Measurements from ENCODE around the gene DNM3.

Gene DNM3

DNA sequence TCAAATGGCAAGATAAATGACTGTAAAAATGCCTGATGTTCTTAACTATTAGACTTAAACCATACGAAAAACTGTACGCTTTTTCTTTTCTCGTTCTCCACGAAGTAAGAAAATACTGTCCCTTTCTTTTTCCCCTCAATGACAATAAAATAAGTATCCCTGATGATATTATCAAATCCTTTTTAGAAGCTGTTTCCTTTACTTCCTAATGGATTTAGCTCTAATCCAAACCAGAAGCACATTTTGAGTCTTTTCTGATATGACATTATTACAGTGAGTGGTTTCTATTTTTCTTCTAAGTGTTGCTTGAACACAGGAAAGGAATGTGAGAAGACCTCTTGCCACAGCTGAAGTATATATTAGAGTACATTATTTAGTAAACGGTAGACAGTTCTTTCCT lies 32.4 kb downstream of the DNM3 start:
- no peaks in the 10 kb centered on the region for H3K27me3 Mint-ChIP-seq (ENCODE audit: low read depth)
- H3K27ac Mint-ChIP-seq = no peak overlapping the region
- no peaks in the 10 kb centered on the region for H3K9me3 Mint-ChIP-seq
- peaks cover 15% of the 10 kb centered on the region for H3K4me1 Mint-ChIP-seq
- TF ChIP-seq, protein P1, sequence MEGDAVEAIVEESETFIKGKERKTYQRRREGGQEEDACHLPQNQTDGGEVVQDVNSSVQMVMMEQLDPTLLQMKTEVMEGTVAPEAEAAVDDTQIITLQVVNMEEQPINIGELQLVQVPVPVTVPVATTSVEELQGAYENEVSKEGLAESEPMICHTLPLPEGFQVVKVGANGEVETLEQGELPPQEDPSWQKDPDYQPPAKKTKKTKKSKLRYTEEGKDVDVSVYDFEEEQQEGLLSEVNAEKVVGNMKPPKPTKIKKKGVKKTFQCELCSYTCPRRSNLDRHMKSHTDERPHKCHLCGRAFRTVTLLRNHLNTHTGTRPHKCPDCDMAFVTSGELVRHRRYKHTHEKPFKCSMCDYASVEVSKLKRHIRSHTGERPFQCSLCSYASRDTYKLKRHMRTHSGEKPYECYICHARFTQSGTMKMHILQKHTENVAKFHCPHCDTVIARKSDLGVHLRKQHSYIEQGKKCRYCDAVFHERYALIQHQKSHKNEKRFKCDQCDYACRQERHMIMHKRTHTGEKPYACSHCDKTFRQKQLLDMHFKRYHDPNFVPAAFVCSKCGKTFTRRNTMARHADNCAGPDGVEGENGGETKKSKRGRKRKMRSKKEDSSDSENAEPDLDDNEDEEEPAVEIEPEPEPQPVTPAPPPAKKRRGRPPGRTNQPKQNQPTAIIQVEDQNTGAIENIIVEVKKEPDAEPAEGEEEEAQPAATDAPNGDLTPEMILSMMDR (IDR thresholded peaks at IDR 0.05; ENCODE audit: unreplicated experiment in 3 of 3) = no peak
- H3K36me3 Mint-ChIP-seq (ENCODE audit: low read depth) = no peaks in the 10 kb centered on the region
- H3K4me3 Mint-ChIP-seq = no peak overlapping the region

DNA sequence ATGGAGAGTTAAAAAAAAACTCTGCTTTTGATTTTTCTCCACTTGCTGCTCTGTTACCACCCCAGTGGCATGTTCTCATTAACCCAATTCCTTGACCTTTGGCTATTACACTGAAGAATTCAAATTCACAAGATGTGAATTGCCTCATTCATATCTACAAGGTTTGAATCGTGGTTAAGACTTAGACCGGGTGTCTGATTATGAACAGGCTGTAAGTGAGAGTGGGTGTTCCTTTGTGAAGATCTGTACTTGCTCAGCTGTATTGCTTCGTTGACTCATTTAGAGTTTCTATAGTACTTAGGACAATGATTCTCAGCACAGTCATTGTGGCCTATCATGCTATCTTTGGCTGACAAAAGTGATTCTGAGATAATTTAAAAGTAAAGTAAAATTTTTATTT lies 36.4 kb downstream of the DNM3 start:
- H3K36me3 Mint-ChIP-seq (ENCODE audit: low read depth) = no peaks in the 10 kb centered on the region
- no peaks in the 10 kb centered on the region for H3K9me3 Mint-ChIP-seq
- H3K4me1 Mint-ChIP-seq = peaks cover 16% of the 10 kb centered on the region
- TF ChIP-seq, protein P1 (IDR thresholded peaks at IDR 0.05; ENCODE audit: unreplicated experiment in 3 of 3) = no peak
- H3K4me3 Mint-ChIP-seq = no peak overlapping the region
- no peaks in the 10 kb centered on the region for H3K27me3 Mint-ChIP-seq (ENCODE audit: low read depth)
- H3K27ac Mint-ChIP-seq = peak overlapping the region in 1 of 3 experiments; percentile 36

DNA sequence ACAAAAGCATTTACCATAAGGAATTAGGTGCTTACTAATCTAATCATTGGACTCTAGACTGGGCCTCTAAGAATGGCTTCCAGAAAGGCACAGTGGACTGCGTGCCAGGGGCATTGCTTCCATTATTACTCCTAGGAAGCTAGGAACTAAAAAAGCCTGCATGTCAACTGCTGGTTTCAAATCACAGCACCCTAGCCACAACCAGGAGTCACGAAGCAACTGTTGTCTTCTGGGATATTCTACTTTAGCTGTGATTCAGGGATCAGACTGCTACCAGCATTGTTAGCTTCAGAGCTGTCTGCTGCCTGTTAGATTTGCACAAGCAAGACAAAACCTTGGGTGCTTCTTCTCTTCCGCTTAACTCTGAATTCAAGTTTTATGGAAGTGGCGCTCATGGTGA lies 38.3 kb downstream of the DNM3 start:
- Mint-ChIP-seq H3K27me3 (ENCODE audit: low read depth) (no peaks in the 10 kb centered on the region), H3K4me1 (peaks cover 16% of the 10 kb centered on the region), H3K4me3 (no peak overlapping the region), H3K9me3 (no peaks in the 10 kb centered on the region), H3K36me3 (ENCODE audit: low read depth) (no peaks in the 10 kb centered on the region), H3K27ac (no peak overlapping the region)
- TF ChIP-seq, protein P1 (IDR thresholded peaks at IDR 0.05; ENCODE audit: unreplicated experiment in 3 of 3) = no peak

DNA sequence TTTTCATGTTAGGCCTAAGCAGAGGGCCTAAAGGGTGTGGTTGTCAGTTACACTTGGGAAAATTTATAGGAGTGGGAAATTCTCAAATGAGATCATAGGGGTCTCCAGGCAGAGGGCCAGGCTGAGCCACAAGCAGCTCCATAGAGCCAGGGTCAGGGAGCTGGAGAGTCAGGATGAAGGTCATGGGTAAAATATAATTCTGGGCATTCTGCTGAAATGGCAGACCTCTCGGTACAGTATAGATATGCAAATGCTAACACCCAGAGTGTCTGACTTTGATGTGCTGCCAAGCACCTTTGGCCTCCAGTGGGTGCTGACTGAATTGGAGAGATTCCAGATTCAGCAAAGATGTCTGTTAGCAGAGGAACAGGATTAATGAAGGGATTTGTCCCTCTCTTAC lies 40.1 kb downstream of the DNM3 start:
- peak overlapping the region in 2 of 3 experiments; percentile 73 to 76 for H3K27ac Mint-ChIP-seq
- TF ChIP-seq, protein P1 (IDR thresholded peaks at IDR 0.05; ENCODE audit: unreplicated experiment in 3 of 3) = no peak
- H3K9me3 Mint-ChIP-seq = no peaks in the 10 kb centered on the region
- H3K36me3 Mint-ChIP-seq (ENCODE audit: low read depth) = no peaks in the 10 kb centered on the region
- no peaks in the 10 kb centered on the region for H3K27me3 Mint-ChIP-seq (ENCODE audit: low read depth)
- H3K4me1 Mint-ChIP-seq = peaks cover 16% of the 10 kb centered on the region
- no peak overlapping the region for H3K4me3 Mint-ChIP-seq

DNA sequence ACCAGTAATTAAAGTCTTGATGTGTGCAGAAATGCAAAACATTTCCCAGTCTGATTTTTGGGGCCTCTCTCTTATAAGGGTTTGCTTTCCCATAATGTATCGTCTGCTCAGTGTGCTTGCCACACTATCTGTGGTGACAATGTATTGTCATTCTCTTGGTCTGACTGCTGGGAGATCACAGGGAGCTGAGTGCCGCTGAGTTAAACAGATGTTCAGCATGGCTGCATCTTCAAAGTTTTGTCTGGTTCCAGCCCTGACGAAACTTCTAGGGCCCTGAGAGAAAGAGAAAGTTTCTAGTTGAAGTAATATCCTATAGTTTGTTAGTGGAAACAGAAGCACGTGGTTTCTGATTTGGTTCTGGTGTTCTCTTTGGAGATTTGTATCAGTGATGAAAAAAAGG lies 42.6 kb downstream of the DNM3 start:
- H3K9me3 Mint-ChIP-seq = peaks cover 3% of the 10 kb centered on the region
- H3K4me3 Mint-ChIP-seq = no peak overlapping the region
- H3K27me3 Mint-ChIP-seq (ENCODE audit: low read depth) = no peaks in the 10 kb centered on the region
- TF ChIP-seq, protein P1 (IDR thresholded peaks at IDR 0.05; ENCODE audit: unreplicated experiment in 3 of 3) = no peak
- H3K36me3 Mint-ChIP-seq (ENCODE audit: low read depth) = no peaks in the 10 kb centered on the region
- H3K27ac Mint-ChIP-seq = peak overlapping the region; percentile 20 to 43 (median 40)
- H3K4me1 Mint-ChIP-seq = peaks cover 10% of the 10 kb centered on the region

DNA sequence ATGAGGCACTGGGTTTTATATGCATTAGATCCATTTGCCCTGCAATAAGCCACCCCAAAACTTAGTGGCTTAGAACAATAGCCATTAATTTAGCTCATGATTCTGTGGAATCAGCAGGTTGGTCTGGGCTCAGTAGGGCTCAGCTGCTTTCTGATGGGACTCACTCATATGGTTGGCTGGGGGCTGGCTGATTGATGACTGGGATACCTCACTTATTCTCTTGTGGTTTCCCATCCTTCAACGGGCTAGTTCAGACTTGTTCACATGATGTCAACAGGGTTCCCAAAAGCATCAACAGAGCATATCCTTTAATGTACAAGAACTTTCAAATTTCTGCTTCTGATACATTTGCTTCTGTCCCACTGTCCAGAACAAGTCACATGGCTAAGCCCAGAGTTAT lies 43.2 kb downstream of the DNM3 start:
- no peaks in the 10 kb centered on the region for H3K27me3 Mint-ChIP-seq (ENCODE audit: low read depth)
- no peaks in the 10 kb centered on the region for H3K36me3 Mint-ChIP-seq (ENCODE audit: low read depth)
- TF ChIP-seq, protein P1 (IDR thresholded peaks at IDR 0.05; ENCODE audit: unreplicated experiment in 3 of 3) = no peak
- H3K9me3 Mint-ChIP-seq = peaks cover 3% of the 10 kb centered on the region
- peaks cover 10% of the 10 kb centered on the region for H3K4me1 Mint-ChIP-seq
- peak overlapping the region in 1 of 3 experiments; percentile 43 for H3K27ac Mint-ChIP-seq
- H3K4me3 Mint-ChIP-seq = no peak overlapping the region
